H9 (cell line): ENCODE measurements around the gene DPP8. TPM values are rescaled to one million over a fixed set of nuclear protein-coding genes. Genes with fewer than 3 reads are reported as not detected.

Source experiments
- DNase-seq: peaks from one replicate; pipeline ENCODE4 v3.0.0-alpha.2; 2017
- H2AFZ ChIP-seq: one replicate; pipeline ENCODE4 v1.6.1; 2013; ENCODE audit warnings: mild to moderate bottlenecking, low read length, control low read depth, moderate library complexity
- H2AK5ac ChIP-seq: 2 replicates; pipeline ENCODE4 v1.6.1; 2013; ENCODE audit warnings: low read length, control low read depth, mixed read lengths; ENCODE audit not compliant: insufficient read length
- H2BK120ac ChIP-seq: one replicate; pipeline ENCODE4 v1.6.1; 2013; ENCODE audit warnings: low read depth, mild to moderate bottlenecking, low read length, control low read depth, inconsistent platforms; ENCODE audit not compliant: poor library complexity, severe bottlenecking
- H2BK12ac ChIP-seq: 2 replicates; pipeline ENCODE4 v1.6.1; 2013; ENCODE audit warnings: low read length, control low read depth, mixed read lengths, low read depth; ENCODE audit not compliant: insufficient read length
- H2BK15ac ChIP-seq: 2 replicates; pipeline ENCODE4 v1.6.1; 2013; ENCODE audit warnings: low read depth, low read length, control low read depth
- H2BK20ac ChIP-seq: one replicate; pipeline ENCODE4 v1.6.1; 2013; ENCODE audit warnings: low read depth, mild to moderate bottlenecking, low read length, control low read depth, inconsistent platforms; ENCODE audit not compliant: poor library complexity, severe bottlenecking
- H2BK5ac ChIP-seq: 2 replicates; pipeline ENCODE4 v1.6.1; 2013; ENCODE audit warnings: low read length, control low read depth, mixed read lengths; ENCODE audit not compliant: insufficient read length
- H3K14ac ChIP-seq: 2 replicates; pipeline ENCODE4 v1.6.1; 2013; ENCODE audit warnings: low read length, control low read depth; ENCODE audit not compliant: insufficient read depth
- H3K18ac ChIP-seq: 2 replicates; pipeline ENCODE4 v1.6.1; 2013; ENCODE audit warnings: low read depth, mild to moderate bottlenecking, mixed read lengths, low read length, control low read depth; ENCODE audit not compliant: insufficient read length
- H3K23ac ChIP-seq: 2 replicates; pipeline ENCODE4 v1.6.1; 2013; ENCODE audit warnings: low read length, control low read depth, mixed read lengths, low read depth; ENCODE audit not compliant: insufficient read length
- H3K23me2 ChIP-seq: 2 replicates; pipeline ENCODE4 v1.6.1; 2013; ENCODE audit warnings: low read depth, mild to moderate bottlenecking, mixed read lengths, low read length, control low read depth; ENCODE audit not compliant: insufficient read length, poor library complexity, severe bottlenecking
- H3K27ac ChIP-seq: 2 replicates; pipeline ENCODE4 v1.5.1; 2013; ENCODE audit warnings: low read length, control low read depth, mixed read lengths, low read depth; ENCODE audit not compliant: insufficient read length
- H3K27me3 ChIP-seq: 2 replicates; pipeline ENCODE4 v1.6.1; 2013; ENCODE audit warnings: low read length, control low read depth, inconsistent platforms; ENCODE audit not compliant: insufficient read depth
- H3K4ac ChIP-seq: 2 replicates; pipeline ENCODE4 v1.6.1; 2013; ENCODE audit warnings: low read depth, mild to moderate bottlenecking, control low read depth, inconsistent platforms, low read length, moderate library complexity
- H3K4me1 ChIP-seq: 2 replicates; pipeline ENCODE4 v1.6.1; 2013; ENCODE audit warnings: low read length, control low read depth, inconsistent platforms; ENCODE audit not compliant: insufficient read depth
- H3K4me2 ChIP-seq: 2 replicates; pipeline ENCODE4 v1.6.1; 2013; ENCODE audit warnings: low read length, control low read depth, mixed read lengths; ENCODE audit not compliant: insufficient read length, insufficient read depth
- H3K56ac ChIP-seq: 2 replicates; pipeline ENCODE4 v1.6.1; 2013; ENCODE audit warnings: low read depth, mild to moderate bottlenecking, mixed read lengths, low read length, control low read depth; ENCODE audit not compliant: insufficient read length
- H3K79me1 ChIP-seq: 2 replicates; pipeline ENCODE4 v1.6.1; 2013; ENCODE audit warnings: low read depth, mild to moderate bottlenecking, moderate library complexity, low read length, control low read depth, inconsistent platforms; ENCODE audit not compliant: insufficient read depth, poor library complexity, severe bottlenecking
- H3K79me2 ChIP-seq: 2 replicates; pipeline ENCODE4 v1.6.1; 2013; ENCODE audit warnings: low read length, control low read depth, inconsistent platforms; ENCODE audit not compliant: insufficient read depth
- H3K9ac ChIP-seq: 2 replicates; pipeline ENCODE4 v1.6.1; 2013; ENCODE audit warnings: low read length, control low read depth, mixed read lengths; ENCODE audit not compliant: insufficient read length; ENCODE audit errors: extremely low read depth
- H3K9me3 ChIP-seq: one replicate; pipeline ENCODE4 v1.6.1; 2013; ENCODE audit warnings: low read depth, low read length, inconsistent platforms; ENCODE audit not compliant: control insufficient read depth
- H3T11ph ChIP-seq: one replicate; pipeline ENCODE4 v1.6.1; 2013; ENCODE audit warnings: mild to moderate bottlenecking, low read length, control low read depth, inconsistent platforms
- H4K20me1 ChIP-seq: one replicate; pipeline ENCODE4 v1.6.1; 2013; ENCODE audit not compliant: control insufficient read depth, insufficient read length, insufficient read depth
- H4K5ac ChIP-seq: 2 replicates; pipeline ENCODE4 v1.6.1; 2013; ENCODE audit warnings: low read depth, mild to moderate bottlenecking, mixed read lengths, low read length, control low read depth; ENCODE audit not compliant: insufficient read length
- H4K8ac ChIP-seq: replicated peaks from 2 replicates; pipeline ENCODE4 v1.6.1; 2013; ENCODE audit warnings: low read length, control low read depth, mixed read lengths, low read depth; ENCODE audit not compliant: insufficient read length
- H4K91ac ChIP-seq: 2 replicates; pipeline ENCODE4 v1.6.1; 2013; ENCODE audit warnings: low read depth, mild to moderate bottlenecking, moderate library complexity, mixed read lengths, low read length, control low read depth; ENCODE audit not compliant: insufficient read length
- H3K27ac Mint-ChIP-seq, 3 experiments: 2 replicates in 2 of 3; 3 replicates in 1 of 3; pipeline ENCODE4 v1.8.0; 2020 to 2021; ENCODE audit warnings: mixed read lengths in 3 of 3, mild to moderate bottlenecking in 1 of 3, moderate library complexity in 1 of 3
- H3K27me3 Mint-ChIP-seq: 2 replicates; pipeline ENCODE4 v1.8.0; 2021; ENCODE audit warnings: low read depth, mild to moderate bottlenecking, moderate library complexity, mixed read lengths
- H3K36me3 Mint-ChIP-seq, 3 experiments: 2 replicates in 2 of 3; 3 replicates in 1 of 3; pipeline ENCODE4 v1.8.0; 2020 to 2021; ENCODE audit warnings: low read depth in 3 of 3, mixed read lengths in 3 of 3; ENCODE audit not compliant: insufficient read depth in 1 of 3
- H3K4me1 Mint-ChIP-seq, 2 experiments: 2 replicates each; pipeline ENCODE4 v1.8.0; 2020; ENCODE audit warnings: mixed read lengths in 2 of 2
- H3K4me3 Mint-ChIP-seq, 2 experiments: 2 replicates in 1 of 2; 3 replicates in 1 of 2; pipeline ENCODE4 v1.8.0; 2020 to 2021; ENCODE audit warnings: mild to moderate bottlenecking in 2 of 2, mixed read lengths in 2 of 2, moderate library complexity in 1 of 2
- H3K9me3 Mint-ChIP-seq, 2 experiments: 2 replicates in 1 of 2; 3 replicates in 1 of 2; pipeline ENCODE4 v1.8.0; 2020; ENCODE audit warnings: mild to moderate bottlenecking in 2 of 2, mixed read lengths in 2 of 2, moderate library complexity in 1 of 2
- WGBS: extraction: QIAGEN DNeasy Blood & Tissue Kit; methylation state at CpG from one replicate; pipeline ENCODE4 v1.1.7; 2013; ENCODE audit warnings: missing lambda C conversion rate, low lambda C conversion rate, mixed read lengths; ENCODE audit not compliant: insufficient read length; ENCODE audit errors: extremely low coverage; 5-methylcytosine and 5-hydroxymethylcytosine counted together
- total RNA-seq: library from RNA; stranded (reverse); gene quantifications from 2 replicates; pipeline ENCODE4 v1.2.1, GENCODE V29; 2021
- TF ChIP-seq, protein P1 (sequence below): fragments of 200-600 bp; sonication (generic); conservative IDR thresholded peaks from 3 replicates; pipeline ENCODE4 v1.8.0; 2021; ENCODE audit warnings: antibody characterized with exemption, mild to moderate bottlenecking

DPP8 gene
- total RNA-seq, 1 experiment from 2014 or later = 26.6 TPM

DNA sequence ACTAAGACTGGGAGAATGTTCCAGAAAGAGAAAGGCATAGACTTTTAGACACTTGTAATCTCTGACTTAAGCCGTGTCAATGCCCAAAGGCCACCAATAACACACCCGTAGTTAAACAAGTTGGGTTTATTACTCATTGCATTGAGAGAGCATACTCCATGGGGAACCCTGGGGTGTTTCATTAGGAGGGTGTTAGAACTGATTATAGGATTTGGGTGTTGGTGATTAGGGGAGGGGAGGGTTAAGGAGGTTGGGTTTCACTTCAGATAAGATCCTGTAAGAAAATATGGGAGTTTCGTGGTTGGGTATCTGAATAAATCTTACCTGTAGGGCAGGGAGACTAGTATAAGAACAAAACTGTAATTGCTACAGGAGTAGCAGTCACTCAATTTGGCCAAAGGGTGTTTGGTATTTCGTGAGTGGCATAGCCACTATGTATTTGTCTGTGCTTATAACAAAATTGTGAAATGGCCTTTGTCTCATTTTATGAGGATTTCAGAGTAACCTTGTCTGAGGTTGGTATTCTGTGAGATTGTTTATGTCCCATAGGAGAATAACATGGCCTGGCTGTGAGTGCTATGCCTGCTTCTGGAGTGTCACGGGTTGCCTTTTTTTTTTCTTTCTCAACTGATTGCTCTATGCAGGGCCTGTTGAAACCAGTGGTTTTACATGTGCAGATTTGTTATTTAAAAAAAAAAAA, 15.7 kb upstream of the DPP8 start:
- peaks cover 6 to 27% (median 12%) of the 10 kb centered on the region in 3 experiments; a peak in 5 of 7 replicates for H3K36me3 Mint-ChIP-seq

More for the DNA sequence above, 15.7 kb upstream of the DPP8 start:
- H3K79me1 ChIP-seq = peaks cover 6% of the 10 kb centered on the region
- no peaks in the 10 kb centered on the region for H3K27me3 ChIP-seq
- H3K9me3 Mint-ChIP-seq = no peaks in the 10 kb centered on the region
- no peak overlapping the region for H3K14ac ChIP-seq
- H3K4ac ChIP-seq = no peak overlapping the region
- DNase-seq = no peak
- H3K4me2 ChIP-seq = peak overlapping the region; percentile 34
- no peak overlapping the region for H4K8ac ChIP-seq
- peaks cover 3% of the 10 kb centered on the region for H3K23me2 ChIP-seq
- H4K91ac ChIP-seq = no peak overlapping the region
- no peaks in the 10 kb centered on the region for H4K20me1 ChIP-seq
- H3K27ac Mint-ChIP-seq = peak overlapping the region in 2 of 3 experiments; percentile 67 to 81; a peak in 6 of 7 replicates
- H2BK20ac ChIP-seq = no peak overlapping the region
- H3T11ph ChIP-seq = no peak overlapping the region
- H3K4me1 ChIP-seq = no peaks in the 10 kb centered on the region; the same call in 1 of the 2 replicates
- no peak overlapping the region for H2BK120ac ChIP-seq
- H2BK12ac ChIP-seq = no peak overlapping the region
- H3K9me3 ChIP-seq = no peaks in the 10 kb centered on the region
- H3K4me3 Mint-ChIP-seq = peak overlapping the region; percentile 1 to 58; a peak in 3 of 5 replicates
- H3K9ac ChIP-seq = no peak overlapping the region
- no peak overlapping the region for H2AFZ ChIP-seq
- H3K23ac ChIP-seq = no peak overlapping the region
- H3K27ac ChIP-seq = no peak overlapping the region
- WGBS = 100% methylated on average over 1 of the region's 5 CpGs
- no peak overlapping the region for H3K18ac ChIP-seq
- no peak overlapping the region for H2BK5ac ChIP-seq
- no peak overlapping the region for H3K56ac ChIP-seq
- H3K27me3 Mint-ChIP-seq = no peaks in the 10 kb centered on the region
- H3K4me1 Mint-ChIP-seq = peaks cover 34 to 43% of the 10 kb centered on the region in 2 experiments
- H4K5ac ChIP-seq = no peak overlapping the region
- H2BK15ac ChIP-seq = no peak overlapping the region
- H3K79me2 ChIP-seq = peaks cover 49% of the 10 kb centered on the region
- H2AK5ac ChIP-seq = no peak overlapping the region
- TF ChIP-seq, protein P1, sequence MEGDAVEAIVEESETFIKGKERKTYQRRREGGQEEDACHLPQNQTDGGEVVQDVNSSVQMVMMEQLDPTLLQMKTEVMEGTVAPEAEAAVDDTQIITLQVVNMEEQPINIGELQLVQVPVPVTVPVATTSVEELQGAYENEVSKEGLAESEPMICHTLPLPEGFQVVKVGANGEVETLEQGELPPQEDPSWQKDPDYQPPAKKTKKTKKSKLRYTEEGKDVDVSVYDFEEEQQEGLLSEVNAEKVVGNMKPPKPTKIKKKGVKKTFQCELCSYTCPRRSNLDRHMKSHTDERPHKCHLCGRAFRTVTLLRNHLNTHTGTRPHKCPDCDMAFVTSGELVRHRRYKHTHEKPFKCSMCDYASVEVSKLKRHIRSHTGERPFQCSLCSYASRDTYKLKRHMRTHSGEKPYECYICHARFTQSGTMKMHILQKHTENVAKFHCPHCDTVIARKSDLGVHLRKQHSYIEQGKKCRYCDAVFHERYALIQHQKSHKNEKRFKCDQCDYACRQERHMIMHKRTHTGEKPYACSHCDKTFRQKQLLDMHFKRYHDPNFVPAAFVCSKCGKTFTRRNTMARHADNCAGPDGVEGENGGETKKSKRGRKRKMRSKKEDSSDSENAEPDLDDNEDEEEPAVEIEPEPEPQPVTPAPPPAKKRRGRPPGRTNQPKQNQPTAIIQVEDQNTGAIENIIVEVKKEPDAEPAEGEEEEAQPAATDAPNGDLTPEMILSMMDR = no peak
